GM10266 (cell line): ENCODE measurements around the gene CDK5RAP2.

Experiments used
- DNase-seq: peaks from one replicate; pipeline ENCODE4 v3.0.0; 2012; ENCODE audit errors: extremely low spot score
- TF ChIP-seq, protein P1 (sequence below): IDR thresholded peaks from 2 replicates; pipeline ENCODE4 v1.5.1; 2012; ENCODE audit warnings: mild to moderate bottlenecking, low read depth; ENCODE audit not compliant: control insufficient read depth, insufficient read depth; ENCODE audit errors: missing control alignments

The CDK5RAP2 gene

DNA sequence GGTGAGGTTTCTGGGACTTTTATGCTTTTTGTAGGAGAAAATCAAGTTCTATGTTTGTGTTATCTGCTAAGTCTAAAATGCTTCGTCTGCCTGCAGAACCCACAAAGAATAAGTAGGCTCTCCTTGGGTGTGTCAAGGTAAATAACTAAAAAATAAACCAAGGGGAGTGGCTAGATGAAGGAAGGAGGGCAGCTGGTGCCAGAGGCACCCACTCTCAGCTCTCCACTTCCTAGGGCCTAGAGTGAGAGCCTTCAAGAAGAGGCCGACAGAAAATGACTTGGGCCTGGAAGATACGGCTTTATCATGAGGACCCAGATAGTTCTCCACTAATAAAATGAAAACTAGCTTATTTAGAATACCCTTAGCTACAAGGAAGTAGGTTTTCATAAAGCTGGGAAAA is 147.4 kb downstream of the CDK5RAP2 start:
- TF ChIP-seq, protein P1, sequence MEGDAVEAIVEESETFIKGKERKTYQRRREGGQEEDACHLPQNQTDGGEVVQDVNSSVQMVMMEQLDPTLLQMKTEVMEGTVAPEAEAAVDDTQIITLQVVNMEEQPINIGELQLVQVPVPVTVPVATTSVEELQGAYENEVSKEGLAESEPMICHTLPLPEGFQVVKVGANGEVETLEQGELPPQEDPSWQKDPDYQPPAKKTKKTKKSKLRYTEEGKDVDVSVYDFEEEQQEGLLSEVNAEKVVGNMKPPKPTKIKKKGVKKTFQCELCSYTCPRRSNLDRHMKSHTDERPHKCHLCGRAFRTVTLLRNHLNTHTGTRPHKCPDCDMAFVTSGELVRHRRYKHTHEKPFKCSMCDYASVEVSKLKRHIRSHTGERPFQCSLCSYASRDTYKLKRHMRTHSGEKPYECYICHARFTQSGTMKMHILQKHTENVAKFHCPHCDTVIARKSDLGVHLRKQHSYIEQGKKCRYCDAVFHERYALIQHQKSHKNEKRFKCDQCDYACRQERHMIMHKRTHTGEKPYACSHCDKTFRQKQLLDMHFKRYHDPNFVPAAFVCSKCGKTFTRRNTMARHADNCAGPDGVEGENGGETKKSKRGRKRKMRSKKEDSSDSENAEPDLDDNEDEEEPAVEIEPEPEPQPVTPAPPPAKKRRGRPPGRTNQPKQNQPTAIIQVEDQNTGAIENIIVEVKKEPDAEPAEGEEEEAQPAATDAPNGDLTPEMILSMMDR = no peak

DNA sequence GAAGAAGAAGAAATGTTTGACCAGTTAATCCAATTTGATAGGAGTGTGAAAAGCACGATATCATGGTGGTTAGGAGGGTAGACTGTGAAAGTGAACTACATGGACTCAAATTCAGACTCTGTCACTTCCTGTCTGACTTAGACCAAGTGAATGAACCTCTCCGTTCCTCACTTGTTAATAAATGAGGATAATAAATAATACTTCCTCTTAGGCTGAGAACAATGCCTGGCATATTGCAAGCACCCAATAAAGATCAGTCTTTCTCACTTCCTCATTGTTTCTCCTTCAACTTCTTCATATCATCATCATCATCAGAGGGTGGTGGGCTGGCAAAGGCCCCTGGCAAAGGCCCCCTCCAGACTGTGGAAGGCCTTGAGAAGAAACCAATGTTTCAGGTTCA is 148.7 kb downstream of the CDK5RAP2 start:
- TF ChIP-seq, protein P1 = no peak
- no peak for DNase-seq

More for the DNA sequence above, 147.4 kb downstream of the CDK5RAP2 start:
- no peak for DNase-seq

DNA sequence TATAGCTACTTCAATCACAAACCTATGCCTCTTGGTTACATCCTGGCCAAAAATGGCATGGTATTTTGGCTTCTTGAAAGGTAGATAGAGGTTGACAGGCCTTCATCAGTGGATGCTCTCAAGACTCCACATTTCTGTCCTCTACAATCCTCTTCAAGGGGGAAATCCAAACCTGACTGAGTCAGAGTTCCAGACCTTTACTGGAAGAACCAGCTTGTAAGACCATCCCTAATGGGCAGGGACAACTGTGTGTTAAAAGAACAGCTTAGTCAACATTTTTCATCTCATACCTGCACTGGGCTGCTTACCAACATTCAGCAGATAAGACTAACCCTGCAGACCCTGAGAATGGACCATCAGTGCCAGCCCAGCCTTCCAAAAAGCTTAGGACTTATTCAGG is 155.7 kb downstream of the CDK5RAP2 start:
- no peak for DNase-seq
- TF ChIP-seq, protein P1 = no peak

DNA sequence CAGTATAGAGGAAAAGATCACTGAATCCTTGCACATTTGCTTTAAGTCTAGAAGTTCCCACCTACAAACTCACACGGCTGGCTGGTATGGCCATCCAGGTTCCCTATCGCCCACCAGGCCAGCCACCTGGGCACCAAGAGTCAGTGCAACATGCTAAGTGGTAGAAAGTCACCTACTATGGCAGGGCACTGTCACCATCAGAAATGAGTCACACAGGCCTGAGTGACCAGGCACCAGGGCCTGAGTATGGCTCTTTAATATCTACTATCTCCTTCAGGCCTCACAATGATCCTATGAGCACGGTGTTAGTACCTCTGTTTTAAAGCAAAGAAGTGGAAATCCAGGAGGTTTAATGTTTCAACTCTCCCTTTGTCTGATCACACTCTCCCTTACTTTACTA is 156.2 kb downstream of the CDK5RAP2 start:
- TF ChIP-seq, protein P1 = no peak
- no peak for DNase-seq

DNA sequence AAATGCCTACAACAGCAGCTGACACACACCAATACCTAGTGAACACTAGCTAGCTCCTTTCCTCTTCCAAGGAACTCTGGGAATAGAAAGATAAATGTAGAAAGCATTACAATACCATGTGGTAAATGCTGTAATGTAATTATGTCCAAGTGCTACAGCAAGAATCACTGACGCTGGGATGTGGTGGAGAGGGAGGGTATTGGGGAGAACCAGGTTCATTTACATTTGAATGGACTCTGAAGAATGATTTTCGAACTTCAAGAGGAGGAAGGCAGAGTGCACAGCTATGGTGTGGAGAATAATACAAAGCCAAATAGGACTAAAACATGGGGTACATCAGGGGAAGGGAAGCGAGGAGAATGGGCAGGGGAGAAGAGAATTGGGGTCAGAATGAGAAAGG is 158.0 kb downstream of the CDK5RAP2 start:
- no peak for DNase-seq
- TF ChIP-seq, protein P1 = no peak

DNA sequence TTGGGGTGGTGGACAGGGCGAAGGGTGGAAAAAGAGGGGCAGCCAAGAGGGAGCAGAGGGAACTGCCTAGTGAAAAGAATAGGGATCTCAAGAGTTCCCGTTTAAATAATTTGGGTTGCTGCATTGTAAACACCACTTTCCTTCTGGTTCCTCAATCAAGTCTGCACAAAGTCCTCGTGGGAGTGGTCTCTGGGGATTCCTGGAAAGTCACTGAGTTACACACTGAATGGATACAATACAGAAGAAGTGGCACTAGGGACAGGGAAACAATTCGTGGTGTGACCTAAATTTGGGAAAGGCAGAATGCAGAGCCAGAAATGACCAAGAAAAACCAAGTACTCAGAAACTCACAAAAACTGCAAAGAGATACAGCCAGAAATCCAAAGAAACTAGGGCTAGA is 161.7 kb downstream of the CDK5RAP2 start:
- no peak for DNase-seq
- TF ChIP-seq, protein P1 = no peak

DNA sequence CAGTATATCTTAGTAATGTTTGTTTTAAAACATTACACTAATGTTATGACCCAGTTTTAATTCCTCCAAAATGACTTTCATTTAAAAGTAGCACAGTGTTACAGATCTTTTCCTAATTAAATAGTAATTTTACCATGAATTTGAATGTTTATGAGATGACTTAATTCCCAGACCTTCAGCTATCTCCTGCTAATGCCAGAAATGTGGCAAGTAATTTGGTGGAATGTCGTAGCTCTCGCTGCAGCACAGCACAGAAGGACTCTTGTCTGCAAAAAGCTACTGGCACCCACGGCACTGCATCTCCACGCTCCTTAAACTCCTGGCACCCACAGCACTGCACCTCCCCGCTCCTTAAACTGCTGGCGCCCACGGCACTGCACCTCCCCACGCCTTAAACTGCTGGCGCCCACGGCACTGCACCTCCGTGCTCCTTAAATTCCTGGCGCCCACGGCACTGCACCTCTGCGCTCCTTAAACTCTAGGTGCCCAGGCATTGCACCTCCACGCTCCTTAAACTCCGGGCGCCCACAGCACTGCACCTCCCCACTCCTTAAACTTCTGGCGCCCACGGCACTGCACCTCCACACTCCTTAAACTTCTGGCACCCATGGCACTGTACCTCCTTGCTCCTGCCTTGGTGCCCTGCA is 163.1 kb downstream of the CDK5RAP2 start:
- no peak for DNase-seq
- TF ChIP-seq, protein P1 = no peak
